Liver (tissue), 9 donors: ENCODE measurements around the gene SLC22A12. TPM values are rescaled to one million over a fixed set of nuclear protein-coding genes. Genes with fewer than 3 reads are reported as not detected.

ENCODE experiments used
- DNase-seq: peaks from one replicate; pipeline ENCODE4 v3.0.0-alpha.2; 2017; ENCODE audit warnings: low spot score
- H3K27ac ChIP-seq, 2 donors: one replicate each; pipeline ENCODE4 v1.7.0; 2013; ENCODE audit warnings: inconsistent platforms in 2 of 2, low read length in 2 of 2, control low read depth in 1 of 2, low read depth in 1 of 2, mild to moderate bottlenecking in 1 of 2
- H3K27me3 ChIP-seq, 4 donors: one replicate each; pipeline versions ENCODE4 v1.6.1 to v1.7.0; 2013; ENCODE audit warnings: low read length in 3 of 4, inconsistent platforms in 1 of 4, mild to moderate bottlenecking in 1 of 4, moderate library complexity in 1 of 4; ENCODE audit not compliant: control insufficient read depth in 4 of 4, insufficient read depth in 4 of 4
- H3K36me3 ChIP-seq, 4 donors: one replicate each; pipeline versions ENCODE4 v1.6.1 to v1.7.0; 2013; ENCODE audit warnings: low read length in 3 of 4, mild to moderate bottlenecking in 3 of 4, low read depth in 1 of 4, moderate library complexity in 1 of 4; ENCODE audit not compliant: control insufficient read depth in 4 of 4, insufficient read depth in 3 of 4
- H3K4me1 ChIP-seq, 4 donors: one replicate each; pipeline versions ENCODE4 v1.6.1 to v1.7.0; 2013; ENCODE audit warnings: low read length in 3 of 4, mild to moderate bottlenecking in 3 of 4, moderate library complexity in 1 of 4; ENCODE audit not compliant: control insufficient read depth in 4 of 4, insufficient read depth in 4 of 4
- H3K4me3 ChIP-seq, 3 donors: one replicate each; pipeline versions ENCODE4 v1.6.1 to v1.7.0; 2013; ENCODE audit warnings: low read length in 3 of 3, control low read depth in 1 of 3, low read depth in 1 of 3, mild to moderate bottlenecking in 1 of 3
- H3K9ac ChIP-seq, 2 donors: one replicate each; pipeline ENCODE4 v1.7.0; 2013; ENCODE audit warnings: low read length in 2 of 2, mild to moderate bottlenecking in 2 of 2, moderate library complexity in 2 of 2, control low read depth in 1 of 2, low read depth in 1 of 2
- H3K9me3 ChIP-seq, 4 donors: one replicate each; pipeline versions ENCODE4 v1.6.1 to v1.7.0; 2013; ENCODE audit warnings: low read length in 3 of 4; ENCODE audit not compliant: control insufficient read depth in 4 of 4
- ATF3 ChIP-seq: IDR thresholded peaks from 2 replicates; pipeline ENCODE4 v1.6.1; 2016; ENCODE audit warnings: antibody characterized with exemption
- CTCF ChIP-seq: fragments of 150-350 bp; IDR thresholded peaks from 2 replicates; pipeline ENCODE4 v1.5.1; 2017; ENCODE audit warnings: improper control_type of control experiment, low read depth, low read length; ENCODE audit not compliant: missing input control
- EGR1 ChIP-seq, 2 donors: IDR thresholded peaks; 2 replicates each; pipeline ENCODE4 v1.6.1; 2016 to 2018; ENCODE audit warnings: antibody characterized with exemption in 2 of 2, low read depth in 2 of 2
- FOXA1 ChIP-seq: IDR thresholded peaks from 2 replicates; pipeline ENCODE4 v1.6.1; 2016; ENCODE audit warnings: antibody characterized with exemption
- FOXA2 ChIP-seq: IDR thresholded peaks from 2 replicates; pipeline ENCODE4 v1.6.1; 2016; ENCODE audit warnings: antibody characterized with exemption
- GABPA ChIP-seq, 2 donors: IDR thresholded peaks in 1 of 2; conservative IDR thresholded peaks in 1 of 2; 2 replicates each; pipeline ENCODE4 v1.6.1; 2016; ENCODE audit warnings: antibody characterized with exemption in 2 of 2, mild to moderate bottlenecking in 1 of 2, moderate library complexity in 1 of 2
- HNF4A ChIP-seq, 2 donors: conservative IDR thresholded peaks; 2 replicates each; pipeline ENCODE4 v1.6.1; 2016; ENCODE audit warnings: antibody characterized with exemption in 2 of 2, mild to moderate bottlenecking in 2 of 2
- HNF4G ChIP-seq: IDR thresholded peaks from 2 replicates; pipeline ENCODE4 v1.6.1; 2016; ENCODE audit warnings: antibody characterized with exemption
- JUND ChIP-seq, 2 donors: IDR thresholded peaks; 2 replicates each; pipeline ENCODE4 v1.6.1; 2016; ENCODE audit warnings: antibody characterized with exemption in 2 of 2
- MAX ChIP-seq: IDR thresholded peaks from 2 replicates; pipeline ENCODE4 v1.6.1; 2016; ENCODE audit warnings: antibody characterized with exemption
- NR2F2 ChIP-seq: IDR thresholded peaks from 2 replicates; pipeline ENCODE4 v1.6.1; 2016; ENCODE audit warnings: antibody characterized with exemption
- RAD21 ChIP-seq, 2 donors: IDR thresholded peaks; 2 replicates each; pipeline ENCODE4 v1.6.1; 2016; ENCODE audit warnings: antibody characterized with exemption in 2 of 2, mild to moderate bottlenecking in 2 of 2
- REST ChIP-seq: IDR thresholded peaks from 2 replicates; pipeline ENCODE4 v1.6.1; 2016; ENCODE audit warnings: antibody characterized with exemption, mild to moderate bottlenecking
- RXRA ChIP-seq, 2 donors: IDR thresholded peaks; 2 replicates each; pipeline ENCODE4 v1.6.1; 2017 to 2018; ENCODE audit warnings: antibody characterized with exemption in 2 of 2, mild to moderate bottlenecking in 1 of 2
- SP1 ChIP-seq: IDR thresholded peaks from 2 replicates; pipeline ENCODE4 v1.6.1; 2018; ENCODE audit warnings: antibody characterized with exemption, mild to moderate bottlenecking
- TAF1 ChIP-seq: conservative IDR thresholded peaks from 2 replicates; pipeline ENCODE4 v1.6.1; 2016; ENCODE audit warnings: antibody characterized with exemption, mild to moderate bottlenecking
- YY1 ChIP-seq: IDR thresholded peaks from 2 replicates; pipeline ENCODE4 v1.6.1; 2016; ENCODE audit warnings: antibody characterized with exemption, mild to moderate bottlenecking
- ZBTB33 ChIP-seq: IDR thresholded peaks from 2 replicates; pipeline ENCODE4 v1.6.1; 2016; ENCODE audit warnings: antibody characterized with exemption
- WGBS: extraction: QIAGEN DNeasy Blood & Tissue Kit; methylation state at CpG from one replicate; pipeline ENCODE4 v1.1.7; 2013; 5-methylcytosine and 5-hydroxymethylcytosine counted together
- polyA plus RNA-seq, 2 donors: library from polyadenylated mRNA; stranded (reverse) in 1 of 2; unstranded in 1 of 2; fragments of 200-250 nt in 1 of 2; fragments of >200 nt in 1 of 2; fragmentation: Nextera tagmentation in 1 of 2; extraction: Ambion mirVana in 1 of 2; gene quantifications; one replicate each; pipeline versions ENCODE4 v1.2.1 to v1.2.3, GENCODE V29; 2013 to 2015
- total RNA-seq, 2 donors: library from RNA; depleted of rRNA; stranded (reverse); fragments of >200 nt; gene quantifications; one replicate each; pipeline ENCODE4 v1.2.3, GENCODE V29; 2014
- donor health status: healthy.
- donor health status: healthy.
- donor health status: healthy.
- donor health status: healthy.
- donor health status: healthy.

SLC22A12 gene
- total and polyA plus RNA-seq, 4 donors = under 0.01 to 0.02 TPM; not detected in 2

- TF ChIP-seq MAX (no peak), HNF4A (conservative IDR thresholded peaks at IDR 0.05) (no peak), TAF1 (no peak), YY1 (no peak), CTCF (no peak), SP1 (no peak), NR2F2 (no peak), REST (no peak), RAD21 (IDR thresholded peaks at IDR 0.05) (no peak), GABPA (IDR thresholded peaks at IDR 0.05 in 1 of 2, conservative IDR thresholded peaks at IDR 0.05 in 1 of 2) (no peak), RXRA (IDR thresholded peaks at IDR 0.05) (no peak), EGR1 (IDR thresholded peaks at IDR 0.05; ENCODE audit: low read depth in 2 of 2) (no peak), HNF4G (no peak), FOXA1 (no peak), JUND (IDR thresholded peaks at IDR 0.05) (no peak), FOXA2 (no peak), ZBTB33 (no peak), ATF3 (no peak)
- Histone ChIP-seq H3K9me3 (no peaks in the 10 kb centered on the region), H3K4me3 (no peak overlapping the region), H3K4me1 (peaks cover 0 to 3% (median 0%) of the 10 kb centered on the region in 4 donors), H3K27me3 (peaks cover 0 to 4% (median 0%) of the 10 kb centered on the region in 4 donors), H3K36me3 (no peaks in the 10 kb centered on the region), H3K27ac (no peak overlapping the region), H3K9ac (no peak overlapping the region)
- 67% methylated on average over 12 of the region's 12 CpGs for WGBS
- DNase-seq = no peak
These were observed 17.6 kb downstream of the SLC22A12 start for GRCh38 chr11:64608636-64609035.
